GM23338 (cell line): ENCODE measurements around the gene SYNGR3. TPM values are rescaled to one million over a fixed set of nuclear protein-coding genes. Genes with fewer than 3 reads are reported as not detected.

Experiments used
- ATAC-seq: fragments of 200-7000 bp; cut with Tn5 transposase; 3 replicates; pipeline ENCODE4 v1.9.1; 2020
- DNase-seq: peaks from one replicate; pipeline ENCODE4 v3.0.0-alpha.2; 2015; ENCODE audit warnings: low spot score
- H2AFZ ChIP-seq: fragments of 200-600 bp; sonication (generic); 2 replicates; pipeline ENCODE4 v1.8.0; 2016; ENCODE audit warnings: antibody characterized with exemption, mild to moderate bottlenecking, moderate library complexity
- H3F3A ChIP-seq: fragments of 200-600 bp; sonication (generic); replicated peaks from 2 replicates; pipeline ENCODE4 v1.8.0; 2017; ENCODE audit warnings: antibody characterized with exemption, mixed run types, low read depth
- H3K27ac ChIP-seq: fragments of 200-600 bp; sonication (generic); 2 replicates; pipeline ENCODE4 v1.6.1; 2016; ENCODE audit warnings: low read depth
- H3K27me3 ChIP-seq: fragments of 200-600 bp; sonication (generic); 2 replicates; pipeline ENCODE4 v1.8.0; 2016; ENCODE audit warnings: mild to moderate bottlenecking, mixed run types, moderate library complexity; ENCODE audit not compliant: insufficient read depth
- H3K36me3 ChIP-seq: fragments of 200-600 bp; sonication (generic); 2 replicates; pipeline ENCODE4 v1.8.0; 2016; ENCODE audit warnings: mild to moderate bottlenecking; ENCODE audit not compliant: insufficient read depth
- H3K4me1 ChIP-seq: fragments of 200-600 bp; sonication (generic); 2 replicates; pipeline ENCODE4 v1.8.0; 2016; ENCODE audit warnings: mild to moderate bottlenecking, moderate library complexity; ENCODE audit not compliant: insufficient read depth
- H3K4me2 ChIP-seq: fragments of 200-600 bp; sonication (generic); 2 replicates; pipeline ENCODE4 v1.7.1; 2017; ENCODE audit warnings: mixed run types
- H3K4me3 ChIP-seq: fragments of 200-600 bp; sonication (generic); 2 replicates; pipeline ENCODE4 v1.6.1; 2016; ENCODE audit warnings: mixed run types
- H3K79me2 ChIP-seq: fragments of 200-600 bp; sonication (generic); replicated peaks from 2 replicates; pipeline ENCODE4 v1.8.0; 2017; ENCODE audit warnings: mild to moderate bottlenecking; ENCODE audit not compliant: insufficient read depth
- H3K9me2 ChIP-seq: fragments of 200-600 bp; sonication (generic); 2 replicates; pipeline ENCODE4 v1.8.0; 2017; ENCODE audit not compliant: insufficient read depth
- H4K20me1 ChIP-seq: fragments of 200-600 bp; sonication (generic); replicated peaks from 2 replicates; pipeline ENCODE4 v1.8.0; 2017; ENCODE audit warnings: mild to moderate bottlenecking; ENCODE audit not compliant: insufficient read depth
- H3K27ac Mint-ChIP-seq: 2 replicates; pipeline ENCODE4 v1.8.0; 2020; ENCODE audit warnings: inconsistent platforms, mild to moderate bottlenecking, moderate library complexity, mixed read lengths
- H3K27me3 Mint-ChIP-seq: 3 replicates; pipeline ENCODE4 v1.8.0; 2022; ENCODE audit warnings: low read depth, mild to moderate bottlenecking, moderate library complexity, mixed read lengths, inconsistent platforms; ENCODE audit not compliant: insufficient read depth, poor library complexity
- H3K36me3 Mint-ChIP-seq: 3 replicates; pipeline ENCODE4 v1.8.0; 2021; ENCODE audit warnings: low read depth, mild to moderate bottlenecking, inconsistent platforms, moderate library complexity, mixed read lengths
- H3K4me1 Mint-ChIP-seq: 3 replicates; pipeline ENCODE4 v1.8.0; 2020; ENCODE audit warnings: mild to moderate bottlenecking, inconsistent platforms, mixed read lengths
- H3K4me3 Mint-ChIP-seq: 3 replicates; pipeline ENCODE4 v1.8.0; 2021; ENCODE audit warnings: moderate library complexity, mild to moderate bottlenecking, inconsistent platforms, mixed read lengths
- H3K9me3 Mint-ChIP-seq: 3 replicates; pipeline ENCODE4 v1.8.0; 2020; ENCODE audit warnings: moderate library complexity, mild to moderate bottlenecking, inconsistent platforms, mixed read lengths
- CREB1 ChIP-seq: fragments of 250-450 bp; sonication (Bioruptor Pico); IDR thresholded peaks from 2 replicates; pipeline ENCODE4 v1.5.0; 2020; ENCODE audit warnings: low read depth, mild to moderate bottlenecking, moderate library complexity
- POLR2AphosphoS5 ChIP-seq: IDR thresholded peaks from 2 replicates; pipeline ENCODE4 v1.6.1; 2016; ENCODE audit warnings: antibody characterized with exemption, low read depth
- ZNF114 ChIP-seq: fragments of 250-450 bp; sonication (Bioruptor Pico); IDR thresholded peaks from 2 replicates; pipeline ENCODE4 v1.5.0; 2020; ENCODE audit warnings: mild to moderate bottlenecking, moderate library complexity
- polyA plus RNA-seq: library from polyadenylated mRNA; unstranded; fragments of >200 nt; fragmentation: Nextera tagmentation; extraction: Ambion mirVana; gene quantifications from 2 replicates; pipeline ENCODE4 v1.2.1, GENCODE V29; 2016
- total RNA-seq: library from RNA; depleted of rRNA; stranded (reverse); fragments of >200 nt; shearing (Covaris generic); gene quantifications from 2 replicates; pipeline ENCODE4 v1.2.3, GENCODE V29; 2014
- TF ChIP-seq, protein P1 (sequence below), 2 experiments: fragments of 200-600 bp in 1 of 2; sonication (generic) in 1 of 2; conservative IDR thresholded peaks; 2 replicates each; pipeline versions ENCODE4 v1.5.1 to v1.6.1; 2016 to 2017; ENCODE audit warnings: antibody characterized with exemption in 2 of 2, low read depth in 2 of 2, mild to moderate bottlenecking in 2 of 2, moderate library complexity in 1 of 2
- TF ChIP-seq, protein P2 (sequence below): IDR thresholded peaks from 2 replicates; pipeline ENCODE4 v1.6.1; 2016; ENCODE audit warnings: antibody characterized with exemption

Gene SYNGR3
- total and polyA plus RNA-seq, 2 experiments from 2014 or later: 45.4 to 77.7 TPM

DNA sequence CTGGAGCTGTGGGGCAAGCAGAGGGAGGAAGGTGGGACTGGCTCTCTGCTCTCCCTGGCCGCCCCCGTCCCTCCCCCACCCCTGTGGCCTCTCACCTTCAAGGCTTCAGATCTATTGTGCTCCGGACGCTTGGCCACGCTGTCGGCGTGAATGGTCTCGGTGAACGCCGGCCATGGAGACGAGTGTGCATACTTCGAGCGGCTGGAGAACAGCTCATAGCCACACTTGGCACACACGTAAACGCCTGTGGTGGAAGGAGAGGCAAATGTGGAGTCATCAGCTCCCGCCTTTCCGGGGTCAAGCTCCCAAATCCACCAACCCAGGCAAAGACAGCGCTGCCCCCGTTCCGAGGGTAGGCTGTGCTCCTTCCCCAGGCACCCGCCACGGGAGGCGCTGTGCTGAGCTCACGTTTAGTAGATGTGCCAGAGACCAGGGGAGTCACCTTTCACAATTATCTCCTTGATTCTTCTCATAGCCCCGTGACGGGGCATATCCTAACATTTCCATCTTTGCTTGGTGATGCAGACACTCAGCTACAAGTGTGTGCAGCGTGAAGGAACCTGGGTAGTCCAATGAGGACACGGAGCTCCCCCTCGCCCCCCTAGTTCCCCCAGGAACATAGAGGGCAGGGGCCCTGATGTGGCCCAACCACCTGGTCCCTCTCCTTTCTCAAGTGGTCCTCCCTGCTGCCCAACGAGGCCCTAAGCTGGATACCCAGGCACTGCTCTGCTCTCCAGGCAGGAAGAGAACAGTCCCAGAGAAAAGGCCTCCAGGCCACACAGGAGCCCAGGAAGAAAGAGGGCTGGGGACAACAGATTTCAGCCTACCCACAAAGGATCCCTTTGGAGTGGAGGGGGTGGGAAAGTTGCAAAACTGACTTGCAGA lies 48.4 kb upstream of the SYNGR3 start:
- Histone ChIP-seq H3K27ac (no peak overlapping the region), H3K4me3 (no peak overlapping the region), H4K20me1 (no peaks in the 10 kb centered on the region; the same call in 1 of the 2 replicates), H3F3A (0 out of 2 replicates have a peak, but pooled peaks cover 10% of the 10 kb centered on the region), H3K9me2 (no peaks in the 10 kb centered on the region), H2AFZ (no peak overlapping the region), H3K36me3 (no peaks in the 10 kb centered on the region), H3K4me1 (peaks cover 15% of the 10 kb centered on the region; the same call in 1 of the 2 replicates), H3K79me2 (no peaks in the 10 kb centered on the region), H3K4me2 (peak overlapping the region; percentile 93), H3K27me3 (no peaks in the 10 kb centered on the region)
- Mint-ChIP-seq H3K9me3 (no peaks in the 10 kb centered on the region), H3K36me3 (peaks cover 16% of the 10 kb centered on the region), H3K4me3 (peak overlapping the region; percentile 85), H3K27ac (no peak overlapping the region), H3K27me3 (peaks cover 11% of the 10 kb centered on the region), H3K4me1 (peaks cover 20% of the 10 kb centered on the region)
- TF ChIP-seq, protein P1, sequence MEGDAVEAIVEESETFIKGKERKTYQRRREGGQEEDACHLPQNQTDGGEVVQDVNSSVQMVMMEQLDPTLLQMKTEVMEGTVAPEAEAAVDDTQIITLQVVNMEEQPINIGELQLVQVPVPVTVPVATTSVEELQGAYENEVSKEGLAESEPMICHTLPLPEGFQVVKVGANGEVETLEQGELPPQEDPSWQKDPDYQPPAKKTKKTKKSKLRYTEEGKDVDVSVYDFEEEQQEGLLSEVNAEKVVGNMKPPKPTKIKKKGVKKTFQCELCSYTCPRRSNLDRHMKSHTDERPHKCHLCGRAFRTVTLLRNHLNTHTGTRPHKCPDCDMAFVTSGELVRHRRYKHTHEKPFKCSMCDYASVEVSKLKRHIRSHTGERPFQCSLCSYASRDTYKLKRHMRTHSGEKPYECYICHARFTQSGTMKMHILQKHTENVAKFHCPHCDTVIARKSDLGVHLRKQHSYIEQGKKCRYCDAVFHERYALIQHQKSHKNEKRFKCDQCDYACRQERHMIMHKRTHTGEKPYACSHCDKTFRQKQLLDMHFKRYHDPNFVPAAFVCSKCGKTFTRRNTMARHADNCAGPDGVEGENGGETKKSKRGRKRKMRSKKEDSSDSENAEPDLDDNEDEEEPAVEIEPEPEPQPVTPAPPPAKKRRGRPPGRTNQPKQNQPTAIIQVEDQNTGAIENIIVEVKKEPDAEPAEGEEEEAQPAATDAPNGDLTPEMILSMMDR (conservative IDR thresholded peaks at IDR 0.05; ENCODE audit: low read depth in 2 of 2): peak; percentile 53 to 68
- TF ChIP-seq ZNF114 (CRISPR knock-in tag) (no peak), CREB1 (CRISPR knock-in tag) (0 out of 2 replicates have a peak, but pooled peaks have one; percentile 18)
- peak; percentile 61 for ATAC-seq
- peak; percentile 78 for DNase-seq

DNA sequence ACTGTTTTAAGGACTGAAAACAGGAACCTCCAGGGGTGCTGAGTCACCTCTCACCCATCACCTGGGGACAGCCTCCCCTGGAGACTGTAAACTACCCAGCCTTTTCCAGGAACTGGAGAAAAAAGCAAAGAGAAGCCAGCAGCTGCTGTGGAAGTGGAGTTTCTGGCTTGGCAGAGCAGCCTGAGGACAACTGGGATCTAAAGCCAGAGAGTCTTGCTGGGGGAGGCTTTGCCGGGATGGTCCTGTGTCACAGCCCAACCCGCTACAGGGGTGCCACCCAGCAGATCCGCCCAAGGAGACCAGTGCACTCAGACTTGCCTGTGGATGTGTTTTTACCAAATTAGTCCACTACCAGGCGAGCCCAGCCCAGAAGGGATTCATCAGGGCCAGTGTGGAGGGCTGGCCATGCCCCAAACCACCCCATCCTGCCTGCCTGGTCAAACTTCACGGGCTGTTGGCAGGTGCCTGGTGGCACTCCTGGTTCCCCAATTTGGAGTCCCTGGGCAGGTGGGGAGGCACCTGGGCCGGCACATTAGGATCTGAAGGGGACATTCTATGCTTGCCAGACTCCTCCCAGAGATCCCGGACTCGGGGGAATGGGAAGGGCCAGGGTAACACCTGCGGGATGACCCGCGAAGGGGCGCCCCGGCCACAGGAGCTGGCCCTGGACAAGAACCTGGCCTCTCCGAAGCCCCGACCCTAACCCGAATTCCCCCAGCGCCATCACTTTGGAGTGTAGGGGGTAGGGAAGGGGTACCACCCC lies 47.5 kb upstream of the SYNGR3 start:
- no peak overlapping the region for H2AFZ ChIP-seq
- H3K4me1 ChIP-seq: peaks cover 15% of the 10 kb centered on the region; the same call in 1 of the 2 replicates
- no peaks in the 10 kb centered on the region for H3K79me2 ChIP-seq
- H3K27ac ChIP-seq: no peak overlapping the region
- Mint-ChIP-seq H3K27me3 (peaks cover 11% of the 10 kb centered on the region), H3K4me3 (peak overlapping the region; percentile 85), H3K36me3 (peaks cover 16% of the 10 kb centered on the region), H3K4me1 (peaks cover 20% of the 10 kb centered on the region), H3K27ac (no peak overlapping the region), H3K9me3 (no peaks in the 10 kb centered on the region)
- H4K20me1 ChIP-seq: no peaks in the 10 kb centered on the region; the same call in 1 of the 2 replicates
- DNase-seq: no peak
- H3K4me3 ChIP-seq: peak overlapping the region; percentile 97
- TF ChIP-seq ZNF114 (CRISPR knock-in tag): no peak
- TF ChIP-seq POLR2AphosphoS5: no peak
- TF ChIP-seq, protein P2, sequence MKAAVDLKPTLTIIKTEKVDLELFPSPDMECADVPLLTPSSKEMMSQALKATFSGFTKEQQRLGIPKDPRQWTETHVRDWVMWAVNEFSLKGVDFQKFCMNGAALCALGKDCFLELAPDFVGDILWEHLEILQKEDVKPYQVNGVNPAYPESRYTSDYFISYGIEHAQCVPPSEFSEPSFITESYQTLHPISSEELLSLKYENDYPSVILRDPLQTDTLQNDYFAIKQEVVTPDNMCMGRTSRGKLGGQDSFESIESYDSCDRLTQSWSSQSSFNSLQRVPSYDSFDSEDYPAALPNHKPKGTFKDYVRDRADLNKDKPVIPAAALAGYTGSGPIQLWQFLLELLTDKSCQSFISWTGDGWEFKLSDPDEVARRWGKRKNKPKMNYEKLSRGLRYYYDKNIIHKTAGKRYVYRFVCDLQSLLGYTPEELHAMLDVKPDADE: no peak
- peak; percentile 6 for ATAC-seq
- peak overlapping the region; percentile 93 for H3K4me2 ChIP-seq
- no peaks in the 10 kb centered on the region for H3K9me2 ChIP-seq
- H3F3A ChIP-seq: 0 out of 2 replicates have a peak, but pooled peaks cover 10% of the 10 kb centered on the region
- H3K36me3 ChIP-seq: no peaks in the 10 kb centered on the region
- no peaks in the 10 kb centered on the region for H3K27me3 ChIP-seq
